ENCODE data around the gene KIFC1.

DNA sequence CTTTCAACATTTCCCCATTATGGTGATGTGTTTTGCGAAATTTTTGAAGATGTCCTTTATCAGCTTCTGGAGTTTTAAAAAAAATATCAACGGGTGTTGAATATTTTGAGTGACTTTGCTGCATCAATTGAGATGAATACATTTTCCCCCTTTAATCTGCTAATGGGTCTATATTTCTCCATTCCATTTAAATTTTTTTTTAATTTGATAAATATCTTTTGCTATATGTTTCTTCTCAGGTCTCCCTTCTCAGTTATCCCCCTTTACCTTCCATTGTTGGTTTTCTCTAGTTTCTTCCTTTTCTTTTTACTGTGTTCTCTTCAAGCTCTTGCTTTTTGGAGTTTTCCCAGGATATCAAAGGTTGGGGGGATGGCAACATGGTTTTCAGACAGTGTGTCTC is 1.4 kb upstream of the KIFC1 start:
- no peak for TF ChIP-seq NFIC (IDR thresholded peaks at IDR 0.05; ENCODE audit: borderline replicate concordance)
- TF ChIP-seq EZH2phosphoT487 (IDR thresholded peaks at IDR 0.05; ENCODE audit: borderline replicate concordance, low read depth) = no peak
- TF ChIP-seq, protein P1, sequence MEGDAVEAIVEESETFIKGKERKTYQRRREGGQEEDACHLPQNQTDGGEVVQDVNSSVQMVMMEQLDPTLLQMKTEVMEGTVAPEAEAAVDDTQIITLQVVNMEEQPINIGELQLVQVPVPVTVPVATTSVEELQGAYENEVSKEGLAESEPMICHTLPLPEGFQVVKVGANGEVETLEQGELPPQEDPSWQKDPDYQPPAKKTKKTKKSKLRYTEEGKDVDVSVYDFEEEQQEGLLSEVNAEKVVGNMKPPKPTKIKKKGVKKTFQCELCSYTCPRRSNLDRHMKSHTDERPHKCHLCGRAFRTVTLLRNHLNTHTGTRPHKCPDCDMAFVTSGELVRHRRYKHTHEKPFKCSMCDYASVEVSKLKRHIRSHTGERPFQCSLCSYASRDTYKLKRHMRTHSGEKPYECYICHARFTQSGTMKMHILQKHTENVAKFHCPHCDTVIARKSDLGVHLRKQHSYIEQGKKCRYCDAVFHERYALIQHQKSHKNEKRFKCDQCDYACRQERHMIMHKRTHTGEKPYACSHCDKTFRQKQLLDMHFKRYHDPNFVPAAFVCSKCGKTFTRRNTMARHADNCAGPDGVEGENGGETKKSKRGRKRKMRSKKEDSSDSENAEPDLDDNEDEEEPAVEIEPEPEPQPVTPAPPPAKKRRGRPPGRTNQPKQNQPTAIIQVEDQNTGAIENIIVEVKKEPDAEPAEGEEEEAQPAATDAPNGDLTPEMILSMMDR (IDR thresholded peaks at IDR 0.05) = no peak
- TF ChIP-seq YY1 (IDR thresholded peaks at IDR 0.05; ENCODE audit: low read depth) = no peak
- TF ChIP-seq ELF1 (IDR thresholded peaks at IDR 0.05) = no peak
- TF ChIP-seq FOSL2 (IDR thresholded peaks at IDR 0.05; ENCODE audit: borderline replicate concordance, low read depth) = no peak
- no peak for TF ChIP-seq FOXM1 (IDR thresholded peaks at IDR 0.05; ENCODE audit: low read depth)
- TF ChIP-seq POLR2AphosphoS5 (IDR thresholded peaks at IDR 0.05; ENCODE audit: low read depth, low read length) = no peak
- no peak for TF ChIP-seq MAX (IDR thresholded peaks at IDR 0.05; ENCODE audit: low read depth)
- no peak for TF ChIP-seq GABPA (IDR thresholded peaks at IDR 0.05; ENCODE audit: low read depth)
- TF ChIP-seq RCOR1 (IDR thresholded peaks at IDR 0.05; ENCODE audit: low read length) = no peak
- no peak for TF ChIP-seq EP300 (IDR thresholded peaks at IDR 0.05; ENCODE audit: borderline replicate concordance in 1 of 2, low read depth in 1 of 2, low read length in 1 of 2)

All from SK-N-SH (cell line).